HG03342 (cell line): Measurements from ENCODE around the gene COBL.

Experiments
- ATAC-seq: cut with Tn5 transposase; IDR thresholded peaks from one replicate; pipeline ENCODE4 v1.9.1; 2021; ENCODE audit warnings: mild to moderate bottlenecking, moderate library complexity; ENCODE audit not compliant: unreplicated experiment

The COBL gene

DNA sequence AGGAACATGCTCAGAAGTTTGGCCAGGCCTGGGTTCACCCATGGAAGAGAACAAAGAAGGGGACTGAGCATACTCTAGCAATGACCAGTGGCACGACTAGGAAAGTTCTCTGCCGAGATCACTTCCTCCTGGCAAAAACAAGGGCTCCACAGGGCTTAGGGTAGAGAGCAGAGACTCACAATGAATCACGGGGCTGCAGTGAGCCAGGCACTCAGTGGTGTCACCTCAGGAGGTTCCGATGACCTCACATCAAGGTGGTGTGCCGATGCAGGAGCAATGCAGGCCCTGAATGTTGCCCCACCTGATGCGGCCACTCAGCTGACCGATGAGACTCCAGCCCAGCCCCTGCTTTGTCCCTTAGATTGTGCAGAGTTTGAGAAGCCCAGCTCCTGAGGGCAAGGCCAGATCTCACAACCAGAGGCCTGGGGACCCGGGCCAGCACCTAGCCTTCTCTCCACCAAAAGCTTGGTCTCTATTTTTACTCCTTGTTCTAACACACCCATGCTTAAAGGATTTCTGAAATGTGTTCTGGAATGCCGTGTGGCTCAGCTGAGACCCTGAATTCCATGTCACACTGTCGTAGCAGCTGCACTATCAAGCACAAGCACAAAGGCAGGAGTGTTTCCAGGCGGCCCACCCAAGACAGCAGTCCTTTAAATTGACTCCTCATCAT is 60.9 kb downstream of the COBL start:
- ATAC-seq = no peak

DNA sequence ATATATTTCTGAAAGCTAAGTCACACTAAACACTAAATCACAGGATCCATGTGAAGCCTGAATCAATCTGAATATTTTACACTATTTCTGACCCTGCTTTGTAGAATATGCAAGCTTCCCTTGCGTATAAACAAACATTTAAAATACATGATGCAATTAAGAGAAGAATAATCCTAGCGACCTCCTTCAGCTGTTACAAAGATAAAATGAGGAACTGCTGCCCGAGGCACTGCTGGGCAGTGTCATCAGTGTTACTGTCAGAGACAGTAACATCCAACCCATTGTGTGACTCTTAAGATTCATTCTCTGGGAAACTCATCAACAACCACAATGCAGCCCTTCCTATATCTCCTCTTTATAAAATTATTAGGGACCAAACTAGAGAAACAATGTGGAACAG is 61.6 kb downstream of the COBL start:
- no peak for ATAC-seq

DNA sequence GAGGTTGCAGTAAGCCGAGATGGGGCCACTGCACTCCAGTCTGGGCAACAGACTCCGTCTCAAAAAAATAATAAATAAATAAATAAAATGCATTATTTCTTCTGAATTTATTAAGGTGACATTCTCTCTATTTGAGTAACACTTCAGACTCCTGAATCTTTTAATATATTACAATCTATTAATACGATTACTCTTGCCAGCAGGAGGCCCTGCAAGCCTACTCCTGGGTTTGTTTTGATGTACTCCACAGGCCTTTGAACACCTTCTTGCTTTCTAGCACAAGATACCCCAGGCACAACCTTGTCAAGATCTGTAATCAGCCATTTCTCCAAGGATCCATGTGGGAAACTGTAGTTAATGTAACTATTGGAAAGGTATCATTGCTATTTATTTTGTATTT is 63.5 kb downstream of the COBL start:
- no peak for ATAC-seq

- ATAC-seq = no peak
Observed at GRCh38 chr7:51251290-51251689, 65.3 kb downstream of the COBL start.

DNA sequence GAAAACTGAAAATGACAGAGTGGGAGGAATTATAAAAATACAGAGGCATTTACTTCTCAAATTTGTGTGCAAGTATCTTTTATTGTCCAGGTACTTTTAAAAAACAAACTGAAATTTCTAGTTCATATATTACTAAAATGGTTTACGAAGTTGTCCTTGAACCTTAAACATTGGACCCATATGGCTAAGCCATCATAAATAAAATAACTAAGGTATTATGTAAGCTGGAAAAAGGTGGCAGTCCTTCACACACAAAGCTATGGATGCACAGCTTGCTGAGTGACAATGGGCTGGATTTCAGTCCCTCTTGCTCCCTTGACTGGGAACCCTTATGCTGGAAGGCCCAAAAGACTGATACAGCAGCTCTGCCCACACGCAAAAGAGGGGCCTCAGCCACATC is 66.1 kb downstream of the COBL start:
- ATAC-seq = no peak

GRCh38 chr7:51249991-51250390 is 66.6 kb downstream of the COBL start:
- no peak for ATAC-seq

- ATAC-seq = no peak
Observed at GRCh38 chr7:51249187-51249945, 67.2 kb downstream of the COBL start.

DNA sequence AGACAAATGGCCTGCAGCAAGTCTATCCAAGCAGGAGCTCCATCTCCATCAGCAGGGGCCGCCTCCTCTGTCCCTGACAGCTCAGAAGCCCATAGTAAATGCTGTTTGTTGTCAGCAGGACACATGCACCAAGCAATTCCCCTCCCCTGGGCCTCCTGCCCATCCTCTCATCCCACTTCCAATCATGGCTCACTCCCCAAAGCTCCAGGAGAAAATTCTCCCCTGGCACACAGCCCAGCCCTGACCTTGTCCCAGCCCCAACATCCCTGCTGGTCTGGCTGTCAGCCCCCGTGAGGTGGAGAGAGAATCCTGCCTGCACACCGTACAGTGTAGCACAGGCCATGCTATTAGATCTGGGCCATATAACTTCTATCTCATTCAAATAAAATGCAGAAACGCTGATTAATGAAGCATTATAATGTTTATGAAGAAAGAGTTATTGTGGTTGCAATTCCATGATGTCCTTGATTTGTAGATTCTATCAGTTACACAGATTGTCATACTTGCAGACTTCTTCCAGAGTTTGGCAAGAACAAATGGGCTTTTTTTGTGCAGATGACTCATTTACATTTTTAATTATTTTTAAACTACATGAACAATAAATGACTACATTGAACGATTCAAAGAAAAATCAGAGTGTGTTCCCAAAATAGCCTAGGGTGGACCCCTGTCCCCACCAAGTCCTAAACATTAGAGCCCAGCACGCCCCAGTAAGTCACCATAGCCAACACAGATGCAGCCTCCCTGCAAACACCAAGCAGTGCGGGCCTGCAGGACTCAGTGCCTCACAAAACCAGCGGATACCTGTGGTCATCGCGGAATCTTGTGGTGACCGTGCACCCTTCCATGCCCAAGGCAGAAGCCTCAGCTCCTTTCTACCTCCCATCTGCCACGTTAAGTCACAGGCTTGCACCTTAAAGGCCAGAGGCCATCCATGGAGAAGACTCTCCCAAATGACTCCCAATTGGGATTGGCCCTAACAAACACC is 70.1 kb downstream of the COBL start:
- ATAC-seq = no peak

DNA sequence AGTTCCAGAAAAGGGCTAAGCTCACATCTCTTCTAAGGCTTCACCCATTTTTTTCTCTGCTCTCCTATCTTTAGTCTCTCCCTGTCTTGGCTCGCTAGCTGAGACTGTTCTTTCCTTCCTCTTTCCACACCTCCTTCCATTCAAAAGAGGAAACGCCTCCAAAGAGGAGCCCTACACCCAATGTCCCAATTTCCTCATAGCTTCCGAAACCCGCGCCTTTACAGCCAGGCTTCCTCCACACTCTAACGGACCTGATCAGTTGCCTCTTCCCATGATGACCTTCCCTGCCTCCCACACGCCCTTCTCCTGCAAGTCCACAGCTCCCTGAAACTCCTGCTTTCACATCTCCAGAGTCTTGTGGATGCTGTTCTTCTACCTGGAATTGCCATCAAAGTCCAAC is 71.7 kb downstream of the COBL start:
- ATAC-seq = no peak

DNA sequence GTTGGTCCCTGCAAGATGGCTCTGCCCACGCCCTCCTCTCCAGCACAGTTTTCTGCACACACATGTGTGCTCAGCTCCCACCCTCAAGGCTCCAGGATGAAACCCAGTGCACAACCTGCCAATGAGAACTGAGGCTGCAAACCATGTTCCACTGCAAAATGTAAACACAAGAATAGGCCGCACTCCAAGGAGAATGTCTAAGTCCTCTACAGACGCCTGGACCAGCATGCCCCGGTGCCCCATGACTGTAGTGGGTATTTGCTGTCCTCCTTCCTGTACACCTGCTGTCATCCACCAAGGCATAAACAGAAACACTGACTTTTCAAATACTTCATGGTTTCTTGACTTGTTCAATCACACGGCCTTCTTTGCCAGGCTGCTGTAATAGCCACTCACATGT is 72.6 kb downstream of the COBL start:
- ATAC-seq = no peak

DNA sequence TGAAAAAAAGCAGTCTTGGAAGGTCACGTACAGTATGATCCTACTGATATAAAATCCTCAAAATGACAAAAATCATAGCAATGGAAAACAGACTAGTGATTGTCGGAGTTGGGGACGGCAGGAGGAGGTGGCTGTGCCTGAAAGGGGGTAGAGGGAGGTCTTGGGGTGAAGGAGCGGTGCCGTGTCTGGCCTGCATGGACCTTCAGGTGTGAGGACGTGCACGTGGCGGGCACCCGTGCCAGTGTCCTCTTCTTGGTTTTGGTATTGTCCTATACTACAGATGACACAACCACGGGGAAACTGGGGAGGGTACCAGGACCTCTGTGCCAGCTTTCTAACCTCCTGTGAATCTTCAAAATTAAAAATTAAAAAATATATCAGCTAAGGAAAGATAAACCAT is 73.0 kb downstream of the COBL start:
- no peak for ATAC-seq

DNA sequence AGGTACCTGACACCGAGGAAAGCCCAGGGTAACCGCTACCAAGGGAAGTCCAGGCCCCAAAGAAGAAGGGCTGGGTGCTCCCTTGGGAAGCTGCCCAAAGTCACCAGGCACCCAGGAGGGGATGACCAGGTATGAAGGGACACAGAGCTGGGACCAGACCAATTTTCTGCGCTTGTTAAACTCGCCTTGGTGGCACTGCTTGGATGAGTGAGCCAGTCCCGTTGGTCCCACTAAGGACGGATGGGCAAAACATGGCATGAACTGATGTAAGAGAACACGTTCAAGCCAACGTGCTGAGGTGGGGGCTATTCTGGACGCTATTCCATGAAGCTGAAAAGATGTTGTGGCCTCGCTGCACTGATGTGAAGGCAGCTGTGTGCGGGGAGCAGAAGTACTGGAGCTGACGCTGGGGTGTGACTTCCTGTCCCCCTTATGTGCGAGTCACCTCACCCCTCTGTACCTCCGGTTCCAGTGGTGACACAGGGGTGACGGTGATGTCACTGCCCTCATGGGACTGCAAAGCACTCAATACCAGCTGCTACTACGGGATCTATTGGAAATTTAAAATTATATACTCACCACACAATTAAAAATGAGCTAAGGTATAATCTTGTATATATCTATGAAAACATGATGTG is 73.6 kb downstream of the COBL start:
- no peak for ATAC-seq

- ATAC-seq = no peak
Observed at GRCh38 chr7:51242007-51242691, 74.5 kb downstream of the COBL start.

- ATAC-seq = no peak
Observed at GRCh38 chr7:51240868-51241267, 75.7 kb downstream of the COBL start.

- no peak for ATAC-seq
Observed at GRCh38 chr7:51239691-51240090, 76.9 kb downstream of the COBL start.

GRCh38 chr7:51238981-51239495 is 77.6 kb downstream of the COBL start:
- no peak for ATAC-seq

GRCh38 chr7:51237446-51238133 is 79.0 kb downstream of the COBL start:
- ATAC-seq = no peak

- ATAC-seq = no peak
Observed at GRCh38 chr7:51236470-51237132, 80.0 kb downstream of the COBL start.
